ENCODE data around the gene NEU4. TPM values are rescaled to one million over a fixed set of nuclear protein-coding genes. Genes with fewer than 3 reads are reported as not detected.
A peak's percentile ranks its signal among the peaks of the same experiment; 100 is the strongest.

The NEU4 gene
- total RNA-seq, 4 donors from 2014 or later, result 0.15 TPM; not detected in 3

- no peak overlapping the region for H3K4me3 ChIP-seq (ENCODE audit: low read depth, poor library complexity, severe bottlenecking)
- WGBS, 2 donors, result 21 to 48% methylated on average over 23 to 28 of the region's 29 CpGs
- DNase-seq (ENCODE audit: low spot score in 2 of 2), result no peak
- TF ChIP-seq POLR2A (IDR thresholded peaks at IDR 0.05) (no peak), CTCF (IDR thresholded peaks at IDR 0.05) (no peak)
- intact Hi-C loops (cut with DNase I; ENCODE audit: low total_unique reads), result no loop called here
Observed at GRCh38 chr2:241863536-241863954, 54.6 kb downstream of the NEU4 start.

GRCh38 chr2:241864168-241864849, 55.3 kb downstream of the NEU4 start:
- TF ChIP-seq CTCF (IDR thresholded peaks at IDR 0.05) (peak in 1 of 3 donors; percentile 77), POLR2A (IDR thresholded peaks at IDR 0.05) (no peak)
- 84 to 91% methylated on average over 2 of the region's 2 CpGs for WGBS, 2 donors
- intact Hi-C loops (cut with DNase I; ENCODE audit: low total_unique reads), result no loop called here

GRCh38 chr2:241864850-241865213, 55.8 kb downstream of the NEU4 start:
- intact Hi-C loops (cut with DNase I; ENCODE audit: low total_unique reads), result no loop called here
- TF ChIP-seq CTCF (IDR thresholded peaks at IDR 0.05) (no peak), POLR2A (IDR thresholded peaks at IDR 0.05) (no peak)
- no peak for DNase-seq (ENCODE audit: low spot score in 2 of 2)
- WGBS, 2 donors, result 93% methylated on average over 5 of the region's 5 CpGs
- no peak overlapping the region for H3K4me3 ChIP-seq (ENCODE audit: low read depth, poor library complexity, severe bottlenecking)

More at GRCh38 chr2:241864168-241864849, 55.3 kb downstream of the NEU4 start:
- H3K4me3 ChIP-seq (ENCODE audit: low read depth, poor library complexity, severe bottlenecking), result no peak overlapping the region
- no peak for DNase-seq (ENCODE audit: low spot score in 2 of 2)

GRCh38 chr2:241865416-241865956, 56.5 kb downstream of the NEU4 start:
- 76 to 87% methylated on average over 3 of the region's 3 CpGs for WGBS, 2 donors
- DNase-seq (ENCODE audit: low spot score in 2 of 2), result no peak
- intact Hi-C loops (cut with DNase I; ENCODE audit: low total_unique reads), result no loop called here
- no peak overlapping the region for H3K4me3 ChIP-seq (ENCODE audit: low read depth, poor library complexity, severe bottlenecking)
- TF ChIP-seq CTCF (IDR thresholded peaks at IDR 0.05) (no peak), POLR2A (IDR thresholded peaks at IDR 0.05) (no peak)

- intact Hi-C loops (cut with DNase I; ENCODE audit: low total_unique reads), result no loop called here
- DNase-seq (ENCODE audit: low spot score in 2 of 2), result no peak
- 9 to 21% methylated on average over 17 to 29 of the region's 31 CpGs for WGBS, 2 donors
- TF ChIP-seq POLR2A (IDR thresholded peaks at IDR 0.05) (no peak), CTCF (IDR thresholded peaks at IDR 0.05) (no peak)
- H3K4me3 ChIP-seq (ENCODE audit: low read depth, poor library complexity, severe bottlenecking), result no peak overlapping the region
Observed at GRCh38 chr2:241865957-241866789, 57.2 kb downstream of the NEU4 start.

Other genes with a start within 250 kb of the NEU4 start
- 10 to 100 TPM; 52.4 to 60.7 (median 58.3) TPM for gene THAP4, start 172.0 kb upstream of the NEU4 start, total RNA-seq
- 10 to 100 TPM; 48.4 to 86.2 (median 63.3) TPM for gene ATG4B, start 171.5 kb upstream of the NEU4 start, total RNA-seq
- 10 to 100 TPM in 3 of 4 donors, 1 to 10 TPM in 1; 6.6 to 16.2 (median 12.0) TPM for gene DTYMK, start 122.4 kb upstream of the NEU4 start, total RNA-seq
- 10 to 100 TPM; 31.6 to 73.9 (median 35.7) TPM for gene ING5, start 107.2 kb upstream of the NEU4 start, total RNA-seq
- 10 to 100 TPM; 34.8 to 65.1 (median 48.2) TPM for gene D2HGDH, start 74.6 kb upstream of the NEU4 start, total RNA-seq
- gene GAL3ST2, start 32.4 kb upstream of the NEU4 start, total RNA-seq, result 1 to 10 TPM in 1 of 4 donors, under 1 TPM in 3; 0.34 to 4.7 (median 0.54) TPM
- 1 to 10 TPM in 1 of 4 donors, under 1 TPM in 2, not detected in 1; 0.42 to 1.3 (median 0.86) TPM for gene PDCD1, start 49.7 kb downstream of the NEU4 start, total RNA-seq
- under 1 TPM in 2 of 4 donors, not detected in 2; 0.10 to 0.23 TPM for gene RTP5, start 60.5 kb downstream of the NEU4 start, total RNA-seq